AG04449 (cell line): Measurements from ENCODE around the gene SCO1.
A peak's percentile ranks its signal among the peaks of the same experiment; 100 is the strongest.

ENCODE experiments used
- CTCF ChIA-PET: fragments of 350-600 bp; formaldehyde crosslinking; extraction: SDS; loops from one replicate; lab custom pipeline; 2021; ENCODE audit warnings: antibody characterized with exemption; lab: Yijun Ruan, JAX
- POLR2A ChIA-PET: fragments of 400-600, 350-600 bp; formaldehyde crosslinking; extraction: SDS; loops from one replicate; lab custom pipeline; 2020; ENCODE audit warnings: antibody characterized with exemption, inconsistent platforms; lab: Yijun Ruan, JAX
- DNase-seq: peaks from one replicate; pipeline ENCODE4 v3.0.0-alpha.2; 2010; ENCODE audit warnings: low read depth, low spot score
- H3K4me3 ChIP-seq: 2 replicates; pipeline ENCODE4 v1.5.1; 2011; ENCODE audit warnings: low read depth, mild to moderate bottlenecking, control low read depth, low read length
- CTCF ChIP-seq: IDR thresholded peaks from one replicate; pipeline ENCODE4 v1.5.1; 2011; ENCODE audit warnings: mild to moderate bottlenecking, moderate library complexity, low read length, control low read depth, inconsistent platforms; ENCODE audit not compliant: insufficient read depth; ENCODE audit errors: missing control alignments

The SCO1 gene

GRCh38 chr17:10697092-10698081 is at the start of gene SCO1, which contains the start of gene ADPRM:
SCO1 (minus strand) TSS chr17:10697533; CDS start chr17:10697507, 26 bp downstream.
ADPRM (plus strand) TSS chr17:10697594; CDS start chr17:10704927, 7,333 bp downstream.
- DNase-seq = peak; percentile 60
- ChIA-PET CTCF (interaction anchor here (0.9 to 6.8 kb wide), 6 partner anchors 13 to 67 kb away, joined by 3 to 95 read pairs (median 10); no protein-coding TSS in a partner anchor), POLR2A (interaction anchor here (0.6 kb wide), 1 partner anchor 31 kb away, joined by 6 read pairs; no protein-coding TSS in a partner anchor)
- peak; percentile 72 for TF ChIP-seq CTCF
- H3K4me3 ChIP-seq = peak within 1 kb of the TSS; percentile 97

- no peak for TF ChIP-seq CTCF
Measured at GRCh38 chr17:10745231-10745630, 47.9 kb upstream of the SCO1 start.

GRCh38 chr17:10744501-10745000 is 47.2 kb upstream of the SCO1 start:
- no peak for TF ChIP-seq CTCF
- DNase-seq = no peak
- POLR2A ChIA-PET = no interaction called here
- H3K4me3 ChIP-seq = no peak overlapping the region
- CTCF ChIA-PET = interaction anchor here (0.6 kb wide), 1 partner anchor 85 kb away, joined by 3 read pairs; no protein-coding TSS in a partner anchor

More at GRCh38 chr17:10745231-10745630, 47.9 kb upstream of the SCO1 start:
- no peak overlapping the region for H3K4me3 ChIP-seq
- ChIA-PET CTCF (no interaction called here), POLR2A (no interaction called here)
- DNase-seq = no peak

- ChIA-PET CTCF (interaction anchor here (0.6 to 2.1 kb wide), 3 partner anchors 86 to 564 kb away, joined by 3 to 7 read pairs (median 3); no protein-coding TSS in a partner anchor), POLR2A (no interaction called here)
- TF ChIP-seq CTCF = no peak
- DNase-seq = no peak
- no peak overlapping the region for H3K4me3 ChIP-seq
Measured at GRCh38 chr17:10743316-10744009, 46.1 kb upstream of the SCO1 start.

GRCh38 chr17:10742431-10742830 is 45.1 kb upstream of the SCO1 start:
- ChIA-PET POLR2A (no interaction called here), CTCF (interaction anchor here (2.1 kb wide), 1 partner anchor 102 kb away, joined by 7 read pairs; no protein-coding TSS in a partner anchor)
- no peak for TF ChIP-seq CTCF
- DNase-seq = no peak
- no peak overlapping the region for H3K4me3 ChIP-seq
